ENCODE results near the gene HNRNPM.
A peak's percentile ranks its signal among the peaks of the same experiment; 100 is the strongest.
"Not testable (repeated sequence)": the region's sequence is repeated elsewhere in the genome, so short reads cannot be mapped to it uniquely, and the experiment has no call there.

The HNRNPM gene

DNA sequence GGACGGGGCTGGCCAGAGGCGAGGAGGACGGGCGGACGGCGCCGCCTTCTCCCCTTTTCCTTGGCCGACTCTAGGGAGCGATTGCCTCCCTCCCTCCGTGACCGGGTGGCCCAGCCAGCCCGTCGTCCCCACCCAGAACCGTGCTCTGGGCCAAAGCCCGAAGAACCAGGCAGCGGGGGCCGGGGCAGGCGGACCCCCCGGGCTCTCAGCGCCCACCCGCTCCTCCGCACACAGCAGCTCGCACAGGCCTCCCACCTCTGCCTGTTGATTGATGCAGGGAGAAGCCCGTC lies 41.0 kb upstream of the HNRNPM start:
- Histone ChIP-seq H3K36me3 (ENCODE audit: insufficient read depth, low read length) (peaks cover 43% of the 10 kb centered on the region), H3K27ac (ENCODE audit: low read depth, low read length) (no peak overlapping the region), H3K27me3 (ENCODE audit: insufficient read depth, low read length) (no peaks in the 10 kb centered on the region), H3K4me1 (ENCODE audit: insufficient read depth, low read length) (no peaks in the 10 kb centered on the region), H3K9ac (ENCODE audit: low read depth, low read length) (no peak overlapping the region), H3K4me3 (ENCODE audit: low read length) (no peak overlapping the region), H3K9me3 (ENCODE audit: insufficient read depth, low read depth, low read length) (no peaks in the 10 kb centered on the region)
- 93% methylated on average over 24 of the region's 24 CpGs for whole genome bisulfite sequencing

DNA sequence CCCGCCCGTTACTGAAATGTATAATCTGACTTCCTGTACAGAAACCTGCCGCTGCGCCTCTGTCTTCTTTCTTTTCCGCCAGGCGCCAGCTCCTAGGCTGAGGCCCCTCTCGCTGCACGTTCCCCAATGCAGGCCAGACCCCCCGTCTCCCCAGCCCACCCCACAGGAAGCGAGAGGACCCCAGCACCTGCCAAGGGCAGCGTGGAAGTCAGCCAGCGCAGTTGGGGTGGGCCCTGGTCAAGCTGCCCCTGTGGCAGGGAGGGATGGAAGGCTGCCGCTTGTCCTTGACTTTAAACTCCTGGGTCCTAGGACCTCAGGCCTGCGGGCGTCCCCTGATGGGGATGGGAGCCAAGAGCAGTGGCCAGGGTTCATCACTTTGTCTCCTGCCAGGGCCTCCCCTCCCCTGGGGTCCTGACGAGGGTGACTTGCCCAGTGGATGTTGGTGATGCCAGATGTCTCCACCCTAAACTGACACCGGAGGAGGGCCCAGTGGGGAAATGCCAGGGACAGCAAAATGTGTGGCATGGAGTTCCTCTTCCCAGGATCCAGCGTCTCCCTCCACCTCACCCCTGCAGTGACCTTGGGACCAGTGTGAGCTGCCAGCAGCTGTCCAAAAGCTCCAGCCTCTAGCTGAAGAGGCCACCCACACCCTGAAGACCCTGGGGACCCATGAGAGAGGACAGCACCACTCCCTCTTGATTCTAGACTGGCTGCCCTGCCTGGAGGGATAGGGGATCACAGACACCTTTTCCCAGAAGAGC lies 40.2 kb upstream of the HNRNPM start:
- Histone ChIP-seq H3K27me3 (ENCODE audit: insufficient read depth, low read length) (no peaks in the 10 kb centered on the region), H3K4me1 (ENCODE audit: insufficient read depth, low read length) (no peaks in the 10 kb centered on the region), H3K36me3 (ENCODE audit: insufficient read depth, low read length) (peaks cover 38% of the 10 kb centered on the region), H3K4me3 (ENCODE audit: low read length) (no peak overlapping the region), H3K9me3 (ENCODE audit: insufficient read depth, low read depth, low read length) (no peaks in the 10 kb centered on the region), H3K9ac (ENCODE audit: low read depth, low read length) (no peak overlapping the region), H3K27ac (ENCODE audit: low read depth, low read length) (no peak overlapping the region)
- 98% methylated on average over 18 of the region's 18 CpGs for WGBS

DNA sequence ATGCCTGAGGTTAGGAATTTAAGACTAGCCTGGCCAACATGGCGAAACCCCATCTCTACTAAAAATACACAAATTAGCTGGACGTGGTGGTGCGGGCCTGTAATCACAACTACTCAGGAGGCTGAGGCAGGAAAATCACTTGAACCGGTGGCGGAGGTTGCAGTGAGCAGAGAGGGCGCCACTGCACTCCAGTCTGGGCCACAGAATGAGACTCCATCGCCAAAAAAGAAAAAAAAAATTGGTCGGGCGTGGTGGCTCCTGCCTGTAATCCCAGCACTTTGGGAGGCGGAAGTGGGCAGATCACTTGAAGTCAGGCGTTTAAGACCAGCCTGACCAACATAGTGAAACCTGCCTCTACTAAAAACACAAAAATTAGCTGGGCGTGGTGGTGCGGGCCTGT lies 34.1 kb upstream of the HNRNPM start:
- H3K4me1 ChIP-seq (ENCODE audit: insufficient read depth, low read length); H3K36me3 ChIP-seq (ENCODE audit: insufficient read depth, low read length); H3K27me3 ChIP-seq (ENCODE audit: insufficient read depth, low read length); H3K9ac ChIP-seq (ENCODE audit: low read depth, low read length); H3K9me3 ChIP-seq (ENCODE audit: insufficient read depth, low read depth, low read length); H3K4me3 ChIP-seq (ENCODE audit: low read length); H3K27ac ChIP-seq (ENCODE audit: low read depth, low read length): not testable (repeated sequence)
- WGBS: 90% methylated on average over 13 of the region's 13 CpGs

DNA sequence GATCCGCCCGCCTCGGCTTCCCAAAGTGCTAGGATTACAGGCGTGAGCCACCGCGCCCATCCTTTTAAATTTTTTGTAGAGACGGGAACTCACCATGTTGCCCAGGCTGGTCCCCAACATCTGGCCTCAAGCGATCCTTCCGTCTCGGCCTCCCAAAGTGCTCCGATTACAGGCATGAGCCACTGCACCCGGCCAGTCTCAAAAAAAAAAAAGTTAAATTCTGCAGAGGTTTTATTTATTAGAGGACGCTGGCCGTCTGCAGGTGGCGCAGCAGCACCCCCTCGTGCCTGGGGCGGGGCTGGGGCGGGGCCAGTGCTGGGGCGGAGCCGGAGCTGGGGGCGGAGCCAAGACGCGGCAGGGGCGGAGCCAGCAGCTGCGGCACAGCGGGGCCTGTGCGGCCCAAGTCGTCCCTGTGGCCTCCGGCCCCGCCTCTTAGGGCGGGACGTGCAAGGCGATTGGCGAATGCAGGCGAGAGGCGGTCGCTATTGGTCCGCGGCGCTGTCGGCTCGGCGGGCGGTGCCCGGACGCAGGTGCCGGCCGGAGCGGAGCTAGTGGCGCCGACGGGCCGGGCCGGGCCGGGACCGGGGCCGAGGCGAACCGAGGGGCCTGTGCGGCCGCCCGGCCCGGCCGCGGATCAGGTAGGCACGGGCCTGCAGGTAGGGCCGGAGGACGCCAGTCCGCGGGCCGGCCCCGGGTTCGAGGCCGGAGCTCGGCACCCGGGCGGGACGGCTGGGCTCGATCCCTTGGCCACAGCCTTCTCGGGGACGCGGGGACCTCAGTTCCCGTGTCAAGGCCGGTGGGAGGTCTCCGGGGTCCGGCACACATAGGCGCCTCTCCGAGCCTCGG lies 31.8 kb upstream of the HNRNPM start, which contains the start of gene MARCHF2:
MARCHF2 (plus strand) TSS at position 523 of the 846 bp plus-strand sequence. CDS start 8,536 bp downstream, outside the sequence.
- H3K4me3 ChIP-seq (ENCODE audit: low read length): peak within 1 kb of the TSS; percentile 76
- peaks cover 7% of the 10 kb centered on the region; the same call in 1 of the 2 replicates for H3K4me1 ChIP-seq (ENCODE audit: insufficient read depth, low read length)
- H3K9ac ChIP-seq (ENCODE audit: low read depth, low read length): peak within 1 kb of the TSS; percentile 71
- H3K36me3 ChIP-seq (ENCODE audit: insufficient read depth, low read length): no peaks in the 10 kb centered on the region
- 6% methylated on average over 89 of the region's 89 CpGs for WGBS
- peaks cover 4% of the 10 kb centered on the region; the same call in 1 of the 2 replicates for H3K27me3 ChIP-seq (ENCODE audit: insufficient read depth, low read length)
- no peaks in the 10 kb centered on the region for H3K9me3 ChIP-seq (ENCODE audit: insufficient read depth, low read depth, low read length)
- no peak within 1 kb of the TSS for H3K27ac ChIP-seq (ENCODE audit: low read depth, low read length)

DNA sequence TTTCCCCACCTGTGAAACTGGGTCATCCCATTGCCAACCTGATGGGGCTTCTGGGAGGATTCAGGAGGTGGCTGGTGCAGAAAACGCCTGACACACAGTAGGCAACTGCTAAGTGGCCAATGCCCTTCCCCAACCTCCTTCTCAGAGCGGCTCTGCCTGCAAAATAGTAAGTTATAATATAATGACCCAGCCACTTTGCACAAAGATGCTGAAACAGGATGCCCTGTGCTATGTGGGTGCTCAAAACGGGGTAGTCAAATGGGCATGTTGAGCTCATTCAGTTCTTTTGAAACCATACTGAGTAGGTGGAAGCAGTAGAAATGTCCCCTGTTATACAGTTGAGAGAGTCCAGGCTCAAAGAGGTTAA lies 31.2 kb upstream of the HNRNPM start:
- H3K9ac ChIP-seq (ENCODE audit: low read depth, low read length): peak overlapping the region; percentile 71
- 49% methylated on average over 2 of the region's 3 CpGs for WGBS
- no peaks in the 10 kb centered on the region for H3K36me3 ChIP-seq (ENCODE audit: insufficient read depth, low read length)
- no peaks in the 10 kb centered on the region for H3K9me3 ChIP-seq (ENCODE audit: insufficient read depth, low read depth, low read length)
- peak overlapping the region; percentile 76 for H3K4me3 ChIP-seq (ENCODE audit: low read length)
- H3K27me3 ChIP-seq (ENCODE audit: insufficient read depth, low read length): peaks cover 4% of the 10 kb centered on the region; the same call in 1 of the 2 replicates
- peaks cover 11% of the 10 kb centered on the region; the same call in 1 of the 2 replicates for H3K4me1 ChIP-seq (ENCODE audit: insufficient read depth, low read length)
- no peak overlapping the region for H3K27ac ChIP-seq (ENCODE audit: low read depth, low read length)

DNA sequence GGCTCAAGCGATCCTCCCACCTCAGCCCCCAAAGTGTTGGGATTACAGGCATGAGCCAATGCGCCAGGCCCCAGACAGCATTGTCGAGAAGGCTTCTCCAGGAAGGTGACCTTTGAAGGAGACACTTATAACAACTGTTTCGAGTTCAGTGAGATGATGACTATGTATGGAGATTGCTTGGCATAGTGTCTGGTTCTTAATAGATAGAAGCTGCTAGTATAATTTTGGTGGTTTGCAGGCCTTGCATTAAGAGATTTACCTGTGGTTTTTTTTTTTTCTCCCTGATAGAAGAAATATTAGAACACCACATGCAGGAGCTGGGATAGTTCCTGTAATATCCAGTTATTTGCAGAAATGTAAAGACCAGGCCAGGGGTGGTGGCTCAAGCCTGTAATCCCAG lies 28.0 kb upstream of the HNRNPM start:
- H3K9me3 ChIP-seq (ENCODE audit: insufficient read depth, low read depth, low read length): no peaks in the 10 kb centered on the region
- H3K4me3 ChIP-seq (ENCODE audit: low read length): no peak overlapping the region
- no peak overlapping the region for H3K27ac ChIP-seq (ENCODE audit: low read depth, low read length)
- 87% methylated on average over 4 of the region's 4 CpGs for WGBS
- peaks cover 11% of the 10 kb centered on the region; the same call in 1 of the 2 replicates for H3K4me1 ChIP-seq (ENCODE audit: insufficient read depth, low read length)
- H3K9ac ChIP-seq (ENCODE audit: low read depth, low read length): no peak overlapping the region
- no peaks in the 10 kb centered on the region for H3K36me3 ChIP-seq (ENCODE audit: insufficient read depth, low read length)
- peaks cover 4% of the 10 kb centered on the region; the same call in 1 of the 2 replicates for H3K27me3 ChIP-seq (ENCODE audit: insufficient read depth, low read length)

DNA sequence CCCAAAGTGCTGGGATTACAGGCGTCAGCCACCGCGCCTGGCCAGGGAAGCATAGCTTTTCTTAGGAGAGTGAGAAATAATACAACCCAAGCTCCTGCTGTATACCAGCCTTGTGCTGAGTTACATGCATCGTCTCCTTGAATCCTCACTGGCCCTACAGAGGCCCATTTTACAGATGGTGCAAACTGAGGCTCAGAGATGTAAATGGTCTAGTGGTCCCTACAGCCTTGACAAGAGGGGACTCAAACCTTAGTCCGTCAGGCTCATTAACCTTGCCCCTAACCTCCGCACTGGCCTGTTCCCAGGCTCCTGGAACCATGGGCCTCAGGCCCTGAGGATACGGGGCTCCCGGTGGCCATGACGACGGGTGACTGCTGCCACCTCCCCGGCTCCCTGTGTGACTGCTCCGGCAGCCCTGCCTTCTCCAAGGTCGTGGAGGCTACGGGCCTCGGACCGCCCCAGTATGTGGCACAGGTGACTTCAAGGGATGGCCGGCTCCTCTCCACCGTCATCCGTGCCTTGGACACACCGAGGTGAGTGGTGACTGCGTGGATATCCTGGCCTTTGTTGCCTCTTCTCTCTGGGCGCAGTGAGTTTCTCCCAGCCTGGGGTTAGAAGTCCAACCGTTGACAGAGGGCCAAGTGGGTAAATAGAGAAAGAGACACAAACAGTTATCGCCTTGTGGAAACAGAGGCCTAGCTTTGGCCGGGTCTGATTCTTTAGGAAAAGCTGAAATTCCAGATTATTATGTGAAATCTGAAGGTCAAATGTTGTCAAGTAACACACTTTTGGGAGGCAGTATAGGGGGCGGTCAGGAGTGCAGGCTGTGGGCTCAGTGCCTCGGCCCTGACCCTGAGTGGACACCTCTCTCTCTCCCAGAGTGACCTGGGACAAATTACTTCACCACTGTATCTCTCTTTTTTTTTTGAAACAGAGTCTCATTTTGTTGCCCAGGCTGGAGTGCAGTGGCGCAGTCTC lies 23.0 kb upstream of the HNRNPM start:
- Histone ChIP-seq H3K27me3 (ENCODE audit: insufficient read depth, low read length) (no peaks in the 10 kb centered on the region), H3K9me3 (ENCODE audit: insufficient read depth, low read depth, low read length) (no peaks in the 10 kb centered on the region), H3K27ac (ENCODE audit: low read depth, low read length) (no peak overlapping the region), H3K4me3 (ENCODE audit: low read length) (no peak overlapping the region), H3K4me1 (ENCODE audit: insufficient read depth, low read length) (peaks cover 7% of the 10 kb centered on the region; the same call in 1 of the 2 replicates), H3K9ac (ENCODE audit: low read depth, low read length) (no peak overlapping the region), H3K36me3 (ENCODE audit: insufficient read depth, low read length) (no peaks in the 10 kb centered on the region; the same call in 1 of the 2 replicates)
- 95% methylated on average over 28 of the region's 28 CpGs for whole genome bisulfite sequencing

DNA sequence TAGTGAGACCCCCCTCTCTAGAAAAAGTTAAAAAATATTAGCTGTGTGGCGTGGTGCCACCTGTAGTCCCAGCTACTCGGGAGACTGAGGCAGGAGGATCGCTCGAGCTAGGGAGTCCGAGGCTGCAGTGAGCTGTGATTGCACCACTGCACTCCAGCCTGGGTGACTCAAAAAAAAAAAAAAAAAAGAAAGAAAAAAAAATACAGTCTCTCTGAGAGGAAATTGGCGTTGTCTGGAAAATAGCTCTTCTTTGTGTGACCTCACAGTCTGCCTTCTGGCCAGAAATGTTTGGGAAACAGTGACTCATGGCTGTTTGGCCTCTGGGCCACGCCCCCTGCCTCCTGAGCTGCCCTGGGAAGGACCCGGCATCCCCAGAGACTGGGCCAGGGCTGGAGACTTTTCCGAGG lies 21.0 kb upstream of the HNRNPM start:
- H3K9me3 ChIP-seq (ENCODE audit: insufficient read depth, low read depth, low read length): no peaks in the 10 kb centered on the region
- H3K4me1 ChIP-seq (ENCODE audit: insufficient read depth, low read length): no peaks in the 10 kb centered on the region
- no peaks in the 10 kb centered on the region; the same call in 1 of the 2 replicates for H3K36me3 ChIP-seq (ENCODE audit: insufficient read depth, low read length)
- no peak overlapping the region for H3K4me3 ChIP-seq (ENCODE audit: low read length)
- H3K27ac ChIP-seq (ENCODE audit: low read depth, low read length): no peak overlapping the region; the same call in 1 of the 2 replicates
- peak overlapping the region; percentile 43; the same call in 1 of the 2 replicates for H3K9ac ChIP-seq (ENCODE audit: low read depth, low read length)
- 76% methylated on average over 9 of the region's 9 CpGs for WGBS
- no peaks in the 10 kb centered on the region for H3K27me3 ChIP-seq (ENCODE audit: insufficient read depth, low read length)

DNA sequence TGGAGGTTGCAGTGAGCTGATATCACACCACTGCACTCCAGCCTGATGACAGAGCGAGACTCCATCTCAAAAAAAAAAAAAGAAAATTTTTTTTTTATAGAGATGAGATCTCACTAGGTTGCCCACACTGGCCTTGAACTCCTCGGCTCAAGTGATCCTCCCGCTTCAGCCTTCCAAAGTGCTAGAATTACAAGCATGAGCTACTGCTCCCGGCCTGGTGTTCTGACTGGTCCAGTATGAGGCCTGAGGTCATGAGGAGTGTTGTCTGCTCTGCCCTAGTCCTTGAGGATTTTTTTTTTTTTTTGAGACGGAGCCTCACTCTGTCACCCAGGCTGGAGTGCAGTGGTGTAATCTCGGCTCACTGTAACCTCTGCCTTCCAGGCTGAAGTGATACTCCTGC lies 19.4 kb upstream of the HNRNPM start:
- H3K9ac ChIP-seq (ENCODE audit: low read depth, low read length); H3K27me3 ChIP-seq (ENCODE audit: insufficient read depth, low read length); H3K9me3 ChIP-seq (ENCODE audit: insufficient read depth, low read depth, low read length); H3K4me1 ChIP-seq (ENCODE audit: insufficient read depth, low read length); H3K36me3 ChIP-seq (ENCODE audit: insufficient read depth, low read length); H3K27ac ChIP-seq (ENCODE audit: low read depth, low read length); H3K4me3 ChIP-seq (ENCODE audit: low read length): not testable (repeated sequence)
- WGBS: 94% methylated on average over 5 of the region's 6 CpGs

DNA sequence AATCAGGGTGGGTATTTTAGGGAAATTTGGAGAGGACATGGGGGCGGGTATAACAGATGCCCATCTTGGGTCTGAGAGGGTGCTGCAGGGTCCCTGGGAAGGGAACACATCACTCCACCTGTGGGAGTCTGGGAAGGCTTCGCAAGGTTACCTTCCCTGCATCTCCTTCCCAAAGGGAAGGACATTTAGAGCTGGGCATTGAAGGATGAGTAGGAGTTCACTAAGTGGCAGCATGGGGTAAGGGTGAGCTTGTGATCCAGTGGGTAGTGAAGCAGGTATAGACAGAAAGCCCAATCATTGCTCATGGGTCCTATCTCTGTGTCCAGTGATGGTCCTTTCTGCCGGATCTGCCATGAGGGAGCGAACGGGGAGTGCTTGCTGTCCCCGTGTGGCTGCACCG lies 18.5 kb upstream of the HNRNPM start:
- Histone ChIP-seq H3K4me3 (ENCODE audit: low read length) (no peak overlapping the region), H3K9me3 (ENCODE audit: insufficient read depth, low read depth, low read length) (no peaks in the 10 kb centered on the region), H3K36me3 (ENCODE audit: insufficient read depth, low read length) (no peaks in the 10 kb centered on the region; the same call in 1 of the 2 replicates), H3K27me3 (ENCODE audit: insufficient read depth, low read length) (no peaks in the 10 kb centered on the region), H3K27ac (ENCODE audit: low read depth, low read length) (no peak overlapping the region), H3K9ac (ENCODE audit: low read depth, low read length) (no peak overlapping the region), H3K4me1 (ENCODE audit: insufficient read depth, low read length) (no peaks in the 10 kb centered on the region)
- WGBS: 94% methylated on average over 7 of the region's 7 CpGs

All from HUES64 (cell line).